ENCODE data around the gene CKAP5.
"Not testable (repeated sequence)": the region's sequence is repeated elsewhere in the genome, so short reads cannot be mapped to it uniquely, and the experiment has no call there.

The CKAP5 gene

DNA sequence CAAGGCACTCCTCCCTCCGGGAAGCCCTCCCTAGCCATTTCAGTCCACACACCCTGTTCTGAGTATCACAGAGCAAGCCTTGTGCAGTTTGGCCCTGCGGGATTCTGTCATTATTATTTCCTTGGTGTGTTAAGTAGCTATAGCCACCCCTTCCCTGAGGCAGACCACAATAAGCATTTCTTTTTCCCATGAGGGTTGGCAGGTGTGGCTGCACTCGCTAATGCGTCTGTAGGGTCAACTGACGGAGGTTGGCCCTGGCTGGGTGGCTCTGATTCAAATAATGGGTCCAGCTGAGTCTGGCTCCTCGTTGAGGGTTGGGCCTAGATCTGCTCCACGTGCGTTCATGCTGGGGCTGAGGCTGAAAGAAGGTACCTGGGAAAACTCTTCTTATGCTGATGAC lies 122.0 kb downstream of the CKAP5 start:
- peak; percentile 47 for DNase-seq

DNA sequence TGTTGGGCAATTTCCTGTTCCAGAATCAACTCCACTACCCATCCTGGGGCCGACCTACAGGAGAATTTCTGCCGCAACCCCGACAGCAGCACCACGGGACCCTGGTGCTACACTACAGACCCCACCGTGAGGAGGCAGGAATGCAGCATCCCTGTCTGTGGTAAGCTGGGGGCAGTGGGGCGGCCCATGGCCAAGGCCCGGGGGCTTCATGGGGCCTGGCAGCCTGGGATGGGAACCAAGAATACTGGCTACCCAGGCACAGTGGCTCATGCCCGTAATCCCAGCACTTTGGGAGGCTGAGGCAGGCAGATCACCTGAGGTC lies 122.8 kb downstream of the CKAP5 start:
- no peak for DNase-seq

- DNase-seq: no peak
Observed at GRCh38 chr11:46722566-46723358, 123.3 kb downstream of the CKAP5 start.

DNA sequence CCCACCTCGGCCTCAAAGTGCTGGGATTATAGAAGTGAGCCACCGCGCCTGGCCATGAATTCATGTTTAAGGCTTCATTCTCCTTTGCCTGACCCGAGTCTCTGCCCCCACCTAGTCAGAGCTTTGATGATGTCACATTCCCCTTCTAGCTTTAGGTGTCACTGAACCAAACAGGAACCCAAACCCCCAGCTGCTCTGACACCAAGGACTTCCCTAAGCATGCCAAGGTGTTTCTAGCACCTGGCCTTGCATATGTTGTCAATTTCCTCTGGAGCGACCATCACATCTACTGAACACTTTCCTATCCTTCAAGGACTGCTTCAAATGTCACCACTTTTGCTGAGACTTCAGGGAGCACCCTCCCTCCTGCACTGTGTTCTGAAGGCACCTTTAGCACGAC lies 124.8 kb downstream of the CKAP5 start:
- DNase-seq: no peak

DNA sequence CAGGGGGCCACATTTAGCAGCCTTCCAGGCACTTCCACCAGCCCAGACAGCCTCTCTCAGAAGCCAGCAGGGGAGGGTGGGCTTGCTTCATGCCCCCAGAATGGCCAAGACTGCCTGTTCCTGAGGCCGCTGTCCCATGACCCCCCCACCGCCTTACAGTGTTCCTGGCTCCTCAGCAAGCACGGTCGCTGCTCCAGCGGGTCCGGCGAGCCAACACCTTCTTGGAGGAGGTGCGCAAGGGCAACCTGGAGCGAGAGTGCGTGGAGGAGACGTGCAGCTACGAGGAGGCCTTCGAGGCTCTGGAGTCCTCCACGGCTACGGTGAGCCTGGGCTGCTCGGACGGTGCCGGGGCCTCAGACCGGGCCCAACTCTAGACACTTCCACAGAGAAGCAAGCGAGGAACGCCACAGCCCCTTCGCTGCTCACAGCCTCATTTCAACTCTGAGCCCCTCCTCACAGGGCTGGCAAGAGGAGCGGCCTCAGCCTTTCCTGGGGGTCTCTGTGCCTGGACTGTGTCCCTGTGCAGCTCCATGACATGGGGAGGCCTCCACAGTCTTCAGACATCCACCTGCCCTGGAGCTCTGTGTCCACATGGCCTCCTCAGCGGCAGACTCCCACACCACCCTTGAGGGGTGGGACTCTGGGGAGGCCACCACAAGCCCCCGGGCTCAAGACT lies 126.4 kb downstream of the CKAP5 start:
- no peak for DNase-seq

GRCh38 chr11:46719048-46719542 lies 127.0 kb downstream of the CKAP5 start, which contains the start of gene F2:
TSS of gene F2 (plus strand) at chr11:46719213. CDS start at chr11:46719236, 23 bp downstream.
- no peak for DNase-seq

- DNase-seq: peak; percentile 89
Observed at GRCh38 chr11:46718155-46719019, 127.7 kb downstream of the CKAP5 start.

GRCh38 chr11:46717825-46718154 lies 128.3 kb downstream of the CKAP5 start:
- DNase-seq: not testable (repeated sequence)

DNA sequence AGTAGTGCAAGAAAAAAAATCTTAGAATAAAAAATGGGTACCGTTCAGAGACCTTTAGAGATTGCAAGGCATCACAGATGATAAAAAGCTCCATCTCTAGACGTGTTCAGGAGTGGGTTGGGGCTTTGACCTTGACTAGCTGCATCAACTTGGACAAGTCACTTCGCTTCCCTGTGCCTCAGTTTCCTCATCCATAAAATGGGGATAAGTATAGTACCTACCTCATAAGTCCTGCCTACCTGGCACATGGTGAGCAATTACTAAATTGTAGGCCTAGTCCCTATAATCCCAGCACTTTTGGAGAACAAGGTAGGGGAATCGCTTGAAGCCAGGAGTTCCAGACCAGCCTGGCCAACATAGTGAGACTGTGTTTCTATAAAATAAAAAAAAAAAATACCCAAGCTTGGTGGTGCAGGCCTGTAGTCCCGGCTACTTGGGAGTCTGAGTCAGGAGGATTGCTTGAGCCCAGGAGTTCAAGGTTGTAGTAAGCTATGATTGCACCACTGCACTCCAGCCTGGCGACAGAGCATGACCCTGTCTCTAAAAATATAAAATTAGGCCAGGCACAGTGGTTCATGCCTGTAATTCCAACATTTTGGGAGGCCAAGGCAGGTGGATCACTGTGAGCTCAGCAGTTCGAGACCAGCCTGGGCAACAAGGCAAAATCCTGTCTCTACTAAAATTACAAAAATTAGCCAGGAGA lies 133.1 kb downstream of the CKAP5 start:
- no peak for DNase-seq

GRCh38 chr11:46711303-46711702 lies 134.8 kb downstream of the CKAP5 start:
- no peak for DNase-seq

DNA sequence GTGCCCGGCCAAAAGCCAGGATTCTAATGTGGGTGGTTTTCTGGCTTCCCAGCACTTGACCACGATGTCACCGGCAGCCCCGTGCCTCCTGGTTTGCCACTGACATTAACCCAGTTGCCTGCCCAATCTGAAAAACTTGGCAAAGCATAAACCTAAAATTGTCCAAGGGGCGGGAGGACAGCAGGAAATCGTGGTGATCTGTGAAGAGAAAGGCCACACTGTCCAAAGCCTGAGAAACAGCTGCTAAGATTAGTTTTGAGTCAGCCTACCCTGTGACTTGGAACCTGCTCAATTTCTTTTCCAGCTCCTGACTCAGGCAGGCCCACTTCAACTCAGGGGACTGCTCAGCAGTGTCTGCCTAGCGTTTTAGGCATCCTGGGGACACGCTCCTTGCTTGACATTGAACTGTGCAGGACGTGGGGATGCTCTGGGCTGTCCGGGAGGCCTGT lies 135.2 kb downstream of the CKAP5 start:
- no peak for DNase-seq

DNA sequence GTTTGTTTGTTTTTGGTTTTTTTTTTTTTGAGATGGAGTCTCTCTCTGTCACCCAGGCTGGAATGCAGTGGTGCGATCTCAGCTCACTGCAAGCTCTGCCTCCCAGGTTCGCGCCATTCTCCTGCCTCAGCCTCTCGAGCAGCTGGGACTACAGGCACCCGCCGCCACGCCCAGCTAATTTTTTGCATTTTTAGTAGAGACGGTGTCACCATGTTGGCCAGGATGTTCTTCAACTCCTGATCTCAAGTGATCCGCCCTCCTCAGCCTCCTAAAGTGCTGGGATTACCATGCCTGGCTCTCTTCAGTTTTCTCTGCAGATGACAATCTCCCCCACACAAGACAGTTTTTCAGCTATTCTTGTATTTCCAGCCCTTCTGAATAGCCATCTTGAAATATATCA lies 136.7 kb downstream of the CKAP5 start:
- not testable (repeated sequence) for DNase-seq

GRCh38 chr11:46706886-46707285 lies 139.2 kb downstream of the CKAP5 start:
- DNase-seq: no peak

GRCh38 chr11:46705070-46705688 lies 140.9 kb downstream of the CKAP5 start:
- no peak for DNase-seq

GRCh38 chr11:46701078-46701654 lies 144.9 kb downstream of the CKAP5 start:
- no peak for DNase-seq

GRCh38 chr11:46700241-46701077 lies 145.6 kb downstream of the CKAP5 start, which contains the start of the genes ARHGAP1 and ZNF408:
TSS of gene ARHGAP1 (minus strand) at chr11:46700619. CDS start at chr11:46696107, 4,512 bp downstream.
TSS of gene ZNF408 (plus strand) at chr11:46701031. CDS start at chr11:46701048, 17 bp downstream.
- peak; percentile 98 for DNase-seq

DNA sequence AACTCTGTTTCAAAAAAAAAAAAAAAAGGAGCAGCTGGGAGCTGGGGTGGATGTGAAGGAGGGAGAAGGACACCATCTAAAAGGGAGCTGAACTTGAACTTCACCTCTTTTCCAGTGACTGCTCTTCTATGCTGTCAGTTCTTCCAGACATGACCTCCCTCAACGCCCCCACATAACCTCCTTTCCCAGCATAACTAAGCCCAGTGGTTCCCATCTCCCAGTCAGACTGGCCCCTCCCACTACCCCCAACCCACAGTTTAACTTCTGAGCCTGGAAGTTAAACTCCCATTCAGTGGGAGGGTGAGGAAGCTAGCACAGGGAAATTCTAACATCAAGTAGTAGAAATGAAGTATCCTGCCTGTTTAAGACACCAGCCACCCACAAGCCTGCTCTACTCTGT lies 147.5 kb downstream of the CKAP5 start:
- DNase-seq: no peak

DNA sequence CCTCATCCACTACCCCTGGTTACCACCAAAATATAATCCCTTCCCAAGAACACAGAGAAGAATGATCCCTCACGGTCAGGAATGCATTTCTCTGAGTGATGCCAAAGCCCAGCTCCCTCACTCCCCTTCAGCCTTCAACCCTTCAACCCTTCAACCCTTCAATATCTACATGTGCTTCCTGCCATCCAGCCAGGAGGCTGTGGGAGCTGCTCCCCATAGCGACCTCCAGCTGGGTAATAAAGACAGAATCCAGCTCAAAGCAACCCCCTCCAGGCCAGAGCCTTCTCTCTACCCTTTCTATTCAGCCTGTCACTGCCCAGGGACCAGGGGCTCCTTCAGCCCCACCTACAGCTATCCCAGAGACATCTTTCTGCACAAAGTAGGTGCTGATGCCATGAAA lies 148.4 kb downstream of the CKAP5 start:
- DNase-seq: no peak

GRCh38 chr11:46697303-46697702 lies 148.8 kb downstream of the CKAP5 start:
- DNase-seq: no peak

DNA sequence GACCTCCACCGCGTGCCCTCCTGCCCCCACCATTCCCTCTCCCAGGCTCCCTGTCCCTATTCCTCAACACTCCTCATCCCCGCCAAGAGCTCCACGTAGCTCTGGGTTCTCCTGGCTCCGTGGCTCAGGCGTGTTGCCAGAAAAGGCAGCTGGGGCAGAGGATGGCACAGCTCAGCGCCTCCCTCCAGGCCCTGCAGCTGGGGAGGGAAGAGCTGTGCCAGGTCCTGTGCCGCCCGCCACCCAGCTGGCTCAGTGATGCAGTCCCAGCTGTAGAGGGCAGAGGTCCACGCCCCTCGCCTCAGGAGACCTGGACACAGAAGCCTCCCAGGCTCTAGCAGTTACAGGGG lies 149.9 kb downstream of the CKAP5 start:
- no peak for DNase-seq
